Vagina (tissue), 2 donors: Measurements from ENCODE around the gene HAUS3. TPM values are rescaled to one million over a fixed set of nuclear protein-coding genes. Genes with fewer than 3 reads are reported as not detected.

ENCODE experiments used
- DNase-seq, 2 donors: peaks; one replicate each; pipeline ENCODE4 v3.0.0-alpha.2; 2017; ENCODE audit errors: extremely low spot score in 2 of 2
- H3K27ac ChIP-seq: fragments of 200-600 bp; sonication (generic); one replicate; pipeline ENCODE4 v1.5.1; 2019
- H3K27me3 ChIP-seq: fragments of 200-600 bp; sonication (generic); one replicate; pipeline ENCODE4 v1.5.1; 2019
- H3K36me3 ChIP-seq, 2 donors: fragments of 200-600 bp; sonication (generic); one replicate each; pipeline ENCODE4 v1.5.1; 2017 to 2019
- H3K4me1 ChIP-seq: fragments of 200-600 bp; sonication (generic); one replicate; pipeline ENCODE4 v1.5.1; 2019
- H3K4me3 ChIP-seq, 2 donors: fragments of 200-600 bp; sonication (generic); 1 replicate in 1 of 2; 2 replicates in 1 of 2; pipeline ENCODE4 v1.5.1; 2016 to 2019
- H3K9me3 ChIP-seq: fragments of 200-600 bp; sonication (generic); one replicate; pipeline ENCODE4 v1.5.1; 2019
- CTCF ChIP-seq, 3 experiments: fragments of 450-650 bp in 2 of 3; fragments of 200-600 bp in 1 of 3; sonication (generic) in 1 of 3; IDR thresholded peaks; one replicate each; pipeline ENCODE4 v1.5.1; 2017 to 2019; ENCODE audit warnings: antibody characterized with exemption in 3 of 3, mild to moderate bottlenecking in 2 of 3, moderate library complexity in 2 of 3
- POLR2A ChIP-seq, 2 donors: fragments of 450-650 bp; IDR thresholded peaks; one replicate each; pipeline ENCODE4 v1.6.1; 2017; ENCODE audit warnings: antibody characterized with exemption in 2 of 2, mild to moderate bottlenecking in 2 of 2, moderate library complexity in 2 of 2
- POLR2AphosphoS5 ChIP-seq, 2 donors: sonication (generic); formaldehyde crosslinking; IDR thresholded peaks; one replicate each; pipeline ENCODE4 v1.9.0; 2017; ENCODE audit warnings: antibody characterized with exemption in 2 of 2, mild to moderate bottlenecking in 2 of 2, low read depth in 1 of 2; ENCODE audit not compliant: insufficient read depth in 1 of 2
- intact Hi-C: fragments of 100-400 bp; cut with DNase I; formaldehyde crosslinking; loops from one replicate; pipeline ENCODE4 v1.15.1; 2023
- total RNA-seq: library from RNA; depleted of rRNA; stranded (reverse); fragments of >200 nt; gene quantifications from one replicate; pipeline ENCODE4 v1.2.3, GENCODE V29; 2016

Gene HAUS3
- total RNA-seq, 1 donor from 2014 or later, result 9.6 TPM

- peaks cover 26% of the 10 kb centered on the region for H3K4me1 ChIP-seq
- no peak overlapping the region for H3K27ac ChIP-seq
- H3K4me3 ChIP-seq, result no peak overlapping the region
- H3K9me3 ChIP-seq, result no peaks in the 10 kb centered on the region
- H3K27me3 ChIP-seq, result no peaks in the 10 kb centered on the region
- peaks cover 0 to 54% of the 10 kb centered on the region in 2 donors for H3K36me3 ChIP-seq
- TF ChIP-seq POLR2A (IDR thresholded peaks at IDR 0.05) (no peak), CTCF (IDR thresholded peaks at IDR 0.05) (no peak), POLR2AphosphoS5 (IDR thresholded peaks at IDR 0.05; ENCODE audit: insufficient read depth in 1 of 2, low read depth in 1 of 2) (no peak)
- no peak for DNase-seq
- intact Hi-C loops, result no loop called here
Measured at GRCh38 chr4:2250357-2251072, 8.6 kb upstream of the HAUS3 start.

GRCh38 chr4:2249526-2250356 lies 7.8 kb upstream of the HAUS3 start:
- DNase-seq, result peak in 1 of 2 donors; percentile 83
- H3K4me1 ChIP-seq, result peaks cover 25% of the 10 kb centered on the region
- H3K4me3 ChIP-seq, result no peak overlapping the region
- H3K27me3 ChIP-seq, result no peaks in the 10 kb centered on the region
- no peak for TF ChIP-seq POLR2A (IDR thresholded peaks at IDR 0.05)
- no peak for TF ChIP-seq POLR2AphosphoS5 (IDR thresholded peaks at IDR 0.05; ENCODE audit: insufficient read depth in 1 of 2, low read depth in 1 of 2)
- no peak for TF ChIP-seq CTCF (IDR thresholded peaks at IDR 0.05)
- no peaks in the 10 kb centered on the region for H3K9me3 ChIP-seq
- intact Hi-C loops, result no loop called here
- H3K27ac ChIP-seq, result no peak overlapping the region
- H3K36me3 ChIP-seq, result peaks cover 0 to 50% of the 10 kb centered on the region in 2 donors

GRCh38 chr4:2248821-2249261 lies 6.9 kb upstream of the HAUS3 start:
- H3K4me1 ChIP-seq, result peaks cover 27% of the 10 kb centered on the region
- TF ChIP-seq CTCF (IDR thresholded peaks at IDR 0.05), result no peak
- TF ChIP-seq POLR2A (IDR thresholded peaks at IDR 0.05), result no peak
- no peak for TF ChIP-seq POLR2AphosphoS5 (IDR thresholded peaks at IDR 0.05; ENCODE audit: insufficient read depth in 1 of 2, low read depth in 1 of 2)
- peaks cover 0 to 44% of the 10 kb centered on the region in 2 donors for H3K36me3 ChIP-seq
- intact Hi-C loops, result no loop called here
- H3K27ac ChIP-seq, result no peak overlapping the region
- H3K4me3 ChIP-seq, result no peak overlapping the region
- DNase-seq, result no peak
- no peaks in the 10 kb centered on the region for H3K27me3 ChIP-seq
- no peaks in the 10 kb centered on the region for H3K9me3 ChIP-seq

GRCh38 chr4:2248044-2248780 lies 6.3 kb upstream of the HAUS3 start:
- Histone ChIP-seq H3K4me3 (no peak overlapping the region), H3K27me3 (no peaks in the 10 kb centered on the region), H3K4me1 (peaks cover 21% of the 10 kb centered on the region), H3K9me3 (no peaks in the 10 kb centered on the region), H3K27ac (no peak overlapping the region), H3K36me3 (peaks cover 0 to 37% of the 10 kb centered on the region in 2 donors)
- DNase-seq, result no peak
- intact Hi-C loops, result no loop called here
- no peak for TF ChIP-seq POLR2A (IDR thresholded peaks at IDR 0.05)
- no peak for TF ChIP-seq CTCF (IDR thresholded peaks at IDR 0.05)
- no peak for TF ChIP-seq POLR2AphosphoS5 (IDR thresholded peaks at IDR 0.05; ENCODE audit: insufficient read depth in 1 of 2, low read depth in 1 of 2)
